ENCODE measurements around the gene PUS7L.
"Not testable (repeated sequence)": the region's sequence is repeated elsewhere in the genome, so short reads cannot be mapped to it uniquely, and the experiment has no call there.

The PUS7L gene

GRCh38 chr12:43694879-43695278, 63.7 kb downstream of the PUS7L start:
- H3K9me3 ChIP-seq (ENCODE audit: control insufficient read depth, low read length): no peaks in the 10 kb centered on the region
- no peaks in the 10 kb centered on the region for H3K36me3 ChIP-seq (ENCODE audit: control insufficient read depth, insufficient read depth, low read length)
- no peaks in the 10 kb centered on the region for H3K4me1 ChIP-seq (ENCODE audit: control insufficient read depth, insufficient read depth, low read length)
- no peak overlapping the region for H3K9ac ChIP-seq (ENCODE audit: low read length)
- H3K4me3 ChIP-seq (ENCODE audit: low read length): no peak overlapping the region
- no peaks in the 10 kb centered on the region for H3K27me3 ChIP-seq (ENCODE audit: control insufficient read depth, insufficient read depth, low read length)

DNA sequence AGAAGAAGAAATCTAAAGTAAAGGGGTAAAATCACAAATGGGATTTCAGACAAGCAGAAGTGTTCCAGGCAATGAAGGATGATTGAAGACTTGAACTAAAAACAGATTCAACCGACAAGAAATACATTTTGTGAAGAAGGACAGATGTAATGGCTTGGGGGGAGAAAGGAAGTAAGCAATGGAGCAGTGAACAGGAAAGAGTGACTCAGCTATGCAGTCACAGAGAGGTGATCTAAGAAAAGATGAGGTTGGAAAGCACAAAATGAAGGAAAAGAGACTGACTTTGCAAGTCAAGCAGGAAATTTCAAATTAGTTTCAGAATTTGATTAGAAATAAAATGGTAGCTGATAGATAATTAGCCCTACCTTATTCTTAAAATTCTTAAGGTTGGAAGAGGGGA, 66.5 kb downstream of the PUS7L start:
- Histone ChIP-seq H3K9ac (ENCODE audit: low read length) (no peak overlapping the region), H3K4me3 (ENCODE audit: low read length) (no peak overlapping the region), H3K36me3 (ENCODE audit: control insufficient read depth, insufficient read depth, low read length) (no peaks in the 10 kb centered on the region), H3K4me1 (ENCODE audit: control insufficient read depth, insufficient read depth, low read length) (no peaks in the 10 kb centered on the region), H3K9me3 (ENCODE audit: control insufficient read depth, low read length) (no peaks in the 10 kb centered on the region), H3K27me3 (ENCODE audit: control insufficient read depth, insufficient read depth, low read length) (no peaks in the 10 kb centered on the region)

- H3K9ac ChIP-seq (ENCODE audit: low read length); H3K4me3 ChIP-seq (ENCODE audit: low read length); H3K9me3 ChIP-seq (ENCODE audit: control insufficient read depth, low read length); H3K4me1 ChIP-seq (ENCODE audit: control insufficient read depth, insufficient read depth, low read length); H3K27me3 ChIP-seq (ENCODE audit: control insufficient read depth, insufficient read depth, low read length); H3K36me3 ChIP-seq (ENCODE audit: control insufficient read depth, insufficient read depth, low read length): not testable (repeated sequence)
Measured at GRCh38 chr12:43685491-43685890, 73.1 kb downstream of the PUS7L start.

DNA sequence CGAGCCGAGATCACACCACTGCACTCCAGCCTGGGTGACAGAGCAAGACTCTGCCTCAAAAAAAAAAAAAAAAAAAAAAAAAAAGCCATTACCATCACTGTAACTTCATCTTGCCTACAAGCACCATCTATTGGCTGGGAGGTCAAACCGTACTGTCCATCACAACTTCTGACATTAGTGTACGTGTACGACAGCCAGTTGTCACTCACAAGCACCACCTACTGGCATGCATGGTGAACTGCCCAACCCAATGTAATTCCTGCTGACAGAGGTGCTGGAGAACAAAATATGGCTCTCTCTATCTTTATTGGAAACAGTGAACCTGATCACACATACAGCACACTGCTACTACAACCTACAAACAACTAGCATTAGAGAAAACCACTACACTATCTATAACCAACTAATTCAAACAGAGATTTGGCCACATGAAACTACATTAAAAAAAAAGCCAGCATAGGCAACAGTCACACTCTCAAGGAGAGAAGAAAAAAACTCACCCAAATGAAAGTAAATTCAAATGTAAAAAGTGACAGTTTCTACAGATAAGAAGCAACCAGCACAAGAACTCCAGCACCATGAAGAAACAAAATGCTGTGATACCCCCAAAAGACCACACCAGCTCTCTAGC, 82.3 kb downstream of the PUS7L start:
- Histone ChIP-seq H3K36me3 (ENCODE audit: control insufficient read depth, insufficient read depth, low read length) (no peaks in the 10 kb centered on the region), H3K9ac (ENCODE audit: low read length) (no peak overlapping the region), H3K9me3 (ENCODE audit: control insufficient read depth, low read length) (no peaks in the 10 kb centered on the region), H3K4me3 (ENCODE audit: low read length) (no peak overlapping the region), H3K27me3 (ENCODE audit: control insufficient read depth, insufficient read depth, low read length) (no peaks in the 10 kb centered on the region), H3K4me1 (ENCODE audit: control insufficient read depth, insufficient read depth, low read length) (no peaks in the 10 kb centered on the region)

GRCh38 chr12:43675048-43675904, 83.3 kb downstream of the PUS7L start:
- Histone ChIP-seq H3K4me1 (ENCODE audit: control insufficient read depth, insufficient read depth, low read length) (no peaks in the 10 kb centered on the region), H3K9me3 (ENCODE audit: control insufficient read depth, low read length) (no peaks in the 10 kb centered on the region), H3K36me3 (ENCODE audit: control insufficient read depth, insufficient read depth, low read length) (no peaks in the 10 kb centered on the region), H3K9ac (ENCODE audit: low read length) (no peak overlapping the region), H3K27me3 (ENCODE audit: control insufficient read depth, insufficient read depth, low read length) (no peaks in the 10 kb centered on the region), H3K4me3 (ENCODE audit: low read length) (no peak overlapping the region)

GRCh38 chr12:43669373-43669772, 89.2 kb downstream of the PUS7L start:
- no peak overlapping the region for H3K9ac ChIP-seq (ENCODE audit: low read length)
- H3K4me1 ChIP-seq (ENCODE audit: control insufficient read depth, insufficient read depth, low read length): no peaks in the 10 kb centered on the region
- no peaks in the 10 kb centered on the region for H3K27me3 ChIP-seq (ENCODE audit: control insufficient read depth, insufficient read depth, low read length)
- H3K9me3 ChIP-seq (ENCODE audit: control insufficient read depth, low read length): no peaks in the 10 kb centered on the region
- no peaks in the 10 kb centered on the region for H3K36me3 ChIP-seq (ENCODE audit: control insufficient read depth, insufficient read depth, low read length)
- H3K4me3 ChIP-seq (ENCODE audit: low read length): no peak overlapping the region
